ENCODE measurements around the gene TLE3. TPM values are rescaled to one million over a fixed set of nuclear protein-coding genes. Genes with fewer than 3 reads are reported as not detected.

Gene TLE3
- total and polyA plus RNA-seq, 2 of the 13 experiments (the other 11 are each of a cell fraction or from before 2014, with no cell fraction given), result 11.9 to 13.8 TPM

DNA sequence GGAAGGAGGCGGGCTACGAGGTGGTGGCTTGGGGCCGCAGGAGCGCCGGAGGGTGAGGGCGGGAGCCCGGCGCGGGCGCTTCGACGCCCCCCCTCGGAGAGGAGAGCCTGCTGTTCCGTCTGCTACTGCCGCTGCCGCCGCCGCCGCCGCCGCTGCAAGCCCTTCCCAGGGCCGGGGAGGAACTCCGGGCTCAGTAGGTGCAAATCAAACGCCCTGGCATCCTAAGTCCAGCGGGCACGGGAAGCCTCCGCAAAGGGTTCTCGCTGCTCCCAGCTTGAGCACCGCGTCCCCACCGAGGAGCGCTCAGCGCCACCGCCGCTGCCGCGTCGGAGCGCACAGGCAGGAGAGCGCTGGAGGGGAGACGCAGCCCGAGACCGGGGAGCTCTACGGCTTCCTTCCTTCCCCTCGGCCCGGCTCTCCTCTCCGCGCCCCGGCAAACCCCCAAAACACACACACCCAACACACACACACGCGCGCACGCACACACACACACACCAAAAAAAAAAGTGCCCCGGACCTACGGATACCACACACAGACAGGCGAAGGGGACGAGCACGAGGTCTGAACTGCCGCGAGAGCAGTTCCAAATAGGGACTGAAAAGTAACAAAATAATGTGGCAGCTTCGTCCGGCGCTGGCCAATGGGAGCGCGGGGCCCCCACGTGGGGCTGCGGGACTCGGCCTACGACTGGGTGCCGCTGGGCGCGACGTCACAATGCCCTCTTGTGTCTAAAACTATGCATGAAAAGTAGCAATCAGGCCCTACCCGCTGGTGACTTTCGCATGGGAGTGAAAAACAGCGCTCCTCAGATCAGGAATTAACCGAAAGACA, at the start of gene TLE3 (continued):
- no peak for TF ChIP-seq ADNP (CRISPR knock-in tag; IDR thresholded peaks at IDR 0.05)
- TF ChIP-seq WIZ (CRISPR knock-in tag; IDR thresholded peaks at IDR 0.05), result no peak
- TF ChIP-seq YEATS4 (CRISPR knock-in tag; IDR thresholded peaks at IDR 0.05; ENCODE audit: borderline replicate concordance), result peak; percentile 16; the same call in 1 of the 2 replicates
- TF ChIP-seq, protein P1, sequence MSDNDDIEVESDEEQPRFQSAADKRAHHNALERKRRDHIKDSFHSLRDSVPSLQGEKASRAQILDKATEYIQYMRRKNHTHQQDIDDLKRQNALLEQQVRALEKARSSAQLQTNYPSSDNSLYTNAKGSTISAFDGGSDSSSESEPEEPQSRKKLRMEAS (IDR thresholded peaks at IDR 0.05), result peak; percentile 96
- TF ChIP-seq, protein P2, sequence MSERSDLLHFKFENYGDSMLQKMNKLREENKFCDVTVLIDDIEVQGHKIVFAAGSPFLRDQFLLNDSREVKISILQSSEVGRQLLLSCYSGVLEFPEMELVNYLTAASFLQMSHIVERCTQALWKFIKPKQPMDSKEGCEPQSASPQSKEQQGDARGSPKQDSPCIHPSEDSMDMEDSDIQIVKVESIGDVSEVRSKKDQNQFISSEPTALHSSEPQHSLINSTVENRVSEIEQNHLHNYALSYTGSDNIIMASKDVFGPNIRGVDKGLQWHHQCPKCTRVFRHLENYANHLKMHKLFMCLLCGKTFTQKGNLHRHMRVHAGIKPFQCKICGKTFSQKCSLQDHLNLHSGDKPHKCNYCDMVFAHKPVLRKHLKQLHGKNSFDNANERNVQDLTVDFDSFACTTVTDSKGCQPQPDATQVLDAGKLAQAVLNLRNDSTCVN (CRISPR knock-in tag; IDR thresholded peaks at IDR 0.05; ENCODE audit: borderline replicate concordance), result no peak
- TF ChIP-seq, protein P3, sequence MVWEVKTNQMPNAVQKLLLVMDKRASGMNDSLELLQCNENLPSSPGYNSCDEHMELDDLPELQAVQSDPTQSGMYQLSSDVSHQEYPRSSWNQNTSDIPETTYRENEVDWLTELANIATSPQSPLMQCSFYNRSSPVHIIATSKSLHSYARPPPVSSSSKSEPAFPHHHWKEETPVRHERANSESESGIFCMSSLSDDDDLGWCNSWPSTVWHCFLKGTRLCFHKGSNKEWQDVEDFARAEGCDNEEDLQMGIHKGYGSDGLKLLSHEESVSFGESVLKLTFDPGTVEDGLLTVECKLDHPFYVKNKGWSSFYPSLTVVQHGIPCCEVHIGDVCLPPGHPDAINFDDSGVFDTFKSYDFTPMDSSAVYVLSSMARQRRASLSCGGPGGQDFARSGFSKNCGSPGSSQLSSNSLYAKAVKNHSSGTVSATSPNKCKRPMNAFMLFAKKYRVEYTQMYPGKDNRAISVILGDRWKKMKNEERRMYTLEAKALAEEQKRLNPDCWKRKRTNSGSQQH (CRISPR knock-in tag; IDR thresholded peaks at IDR 0.05; ENCODE audit: low read depth), result peak; percentile 49; the same call in 1 of the 2 replicates
- TF ChIP-seq, protein P4, sequence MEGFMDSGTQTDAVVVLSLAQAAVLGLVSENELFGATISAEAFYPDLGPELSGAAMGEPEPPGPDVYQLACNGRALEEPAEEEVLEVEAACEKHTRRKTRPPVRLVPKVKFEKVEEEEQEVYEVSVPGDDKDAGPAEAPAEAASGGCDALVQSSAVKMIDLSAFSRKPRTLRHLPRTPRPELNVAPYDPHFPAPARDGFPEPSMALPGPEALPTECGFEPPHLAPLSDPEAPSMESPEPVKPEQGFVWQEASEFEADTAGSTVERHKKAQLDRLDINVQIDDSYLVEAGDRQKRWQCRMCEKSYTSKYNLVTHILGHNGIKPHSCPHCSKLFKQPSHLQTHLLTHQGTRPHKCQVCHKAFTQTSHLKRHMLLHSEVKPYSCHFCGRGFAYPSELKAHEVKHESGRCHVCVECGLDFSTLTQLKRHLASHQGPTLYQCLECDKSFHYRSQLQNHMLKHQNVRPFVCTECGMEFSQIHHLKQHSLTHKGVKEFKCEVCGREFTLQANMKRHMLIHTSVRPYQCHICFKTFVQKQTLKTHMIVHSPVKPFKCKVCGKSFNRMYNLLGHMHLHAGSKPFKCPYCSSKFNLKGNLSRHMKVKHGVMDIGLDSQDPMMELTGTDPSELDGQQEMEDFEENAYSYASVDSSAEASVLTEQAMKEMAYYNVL (CRISPR knock-in tag; IDR thresholded peaks at IDR 0.05; ENCODE audit: borderline replicate concordance), result no peak
- no peak for TF ChIP-seq ZNF816 (CRISPR knock-in tag; IDR thresholded peaks at IDR 0.05; ENCODE audit: borderline replicate concordance)
- TF ChIP-seq TAF15 (IDR thresholded peaks at IDR 0.05; ENCODE audit: low read depth, low read length, poor library complexity, severe bottlenecking), result peak; percentile 43
- TF ChIP-seq GTF3A (CRISPR knock-in tag; conservative IDR thresholded peaks at IDR 0.05), result no peak
- TF ChIP-seq ZNF367 (CRISPR knock-in tag; IDR thresholded peaks at IDR 0.05; ENCODE audit: borderline replicate concordance), result 0 out of 2 replicates have a peak, but pooled peaks have one; percentile 22
- peak; percentile 74; the same call in 1 of the 2 replicates for TF ChIP-seq ATF1 (CRISPR knock-in tag; IDR thresholded peaks at IDR 0.05)
- TF ChIP-seq ZNF788 (CRISPR knock-in tag; IDR thresholded peaks at IDR 0.05; ENCODE audit: borderline replicate concordance), result peak; percentile 60; the same call in 1 of the 2 replicates
- TF ChIP-seq ONECUT2 (CRISPR knock-in tag; IDR thresholded peaks at IDR 0.05), result no peak
- TF ChIP-seq SALL2 (CRISPR knock-in tag; IDR thresholded peaks at IDR 0.05), result 0 out of 2 replicates have a peak, but pooled peaks have one; percentile 25
- TF ChIP-seq MYNN (CRISPR knock-in tag; IDR thresholded peaks at IDR 0.05; ENCODE audit: low read depth), result no peak
- no peak for TF ChIP-seq ZNF253 (CRISPR knock-in tag; IDR thresholded peaks at IDR 0.05; ENCODE audit: borderline replicate concordance)
- TF ChIP-seq ZNF709 (CRISPR knock-in tag; IDR thresholded peaks at IDR 0.05), result 0 out of 2 replicates have a peak, but pooled peaks have one; percentile 60
- TF ChIP-seq, protein P5, sequence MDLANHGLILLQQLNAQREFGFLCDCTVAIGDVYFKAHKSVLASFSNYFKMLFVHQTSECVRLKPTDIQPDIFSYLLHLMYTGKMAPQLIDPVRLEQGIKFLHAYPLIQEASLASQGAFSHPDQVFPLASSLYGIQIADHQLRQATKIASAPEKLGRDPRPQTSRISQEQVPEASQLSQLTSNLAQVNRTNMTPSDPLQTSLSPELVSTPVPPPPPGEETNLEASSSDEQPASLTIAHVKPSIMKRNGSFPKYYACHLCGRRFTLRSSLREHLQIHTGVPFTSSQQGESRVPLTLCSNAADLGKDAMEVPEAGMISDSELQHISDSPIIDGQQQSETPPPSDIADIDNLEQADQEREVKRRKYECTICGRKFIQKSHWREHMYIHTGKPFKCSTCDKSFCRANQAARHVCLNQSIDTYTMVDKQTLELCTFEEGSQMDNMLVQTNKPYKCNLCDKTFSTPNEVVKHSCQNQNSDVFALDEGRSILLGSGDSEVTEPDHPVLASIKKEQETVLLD (CRISPR knock-in tag; IDR thresholded peaks at IDR 0.05; ENCODE audit: low read depth), result 0 out of 2 replicates have a peak, but pooled peaks have one; percentile 24
- TF ChIP-seq PAF1 (CRISPR knock-in tag; IDR thresholded peaks at IDR 0.05), result no peak
- TF ChIP-seq SIN3A (IDR thresholded peaks at IDR 0.05; ENCODE audit: borderline replicate concordance, low read depth, low read length), result peak; percentile 78; the same call in 1 of the 2 replicates
